Spleen (tissue), 7 donors: Measurements from ENCODE around the gene RAI2.

Experiments
- CTCF ChIP-seq, 11 experiments: fragments of 200-600 bp in 7 of 11; fragments of 450-650 bp in 4 of 11; sonication (generic) in 4 of 11; IDR thresholded peaks in 8 of 11; conservative IDR thresholded peaks in 3 of 11; 1 replicate in 7 of 11; 2 replicates in 4 of 11; pipeline versions ENCODE4 v1.4.0 to v1.8.0; 2016 to 2021; ENCODE audit warnings: antibody characterized with exemption in 11 of 11, inconsistent platforms in 4 of 11, mild to moderate bottlenecking in 1 of 11
- POLR2A ChIP-seq, 3 donors: fragments of 450-650 bp; IDR thresholded peaks; one replicate each; pipeline ENCODE4 v1.5.1; 2017; ENCODE audit warnings: antibody characterized with exemption in 3 of 3, mild to moderate bottlenecking in 1 of 3
- POLR2AphosphoS5 ChIP-seq, 3 donors: sonication (generic); formaldehyde crosslinking; IDR thresholded peaks; one replicate each; pipeline ENCODE4 v1.5.1; 2017; ENCODE audit warnings: antibody characterized with exemption in 3 of 3
- donor health status: DM: no; HTN: no; CAD: no; lungs with moderate emphysema.
- donor health status: DM: no; HTN: no; CAD: no.
- donor health status: DM: no; HTN: no; CAD: no.

GRCh38 chrX:17809273-17809672 lies 51.8 kb downstream of the RAI2 start:
- no peak for TF ChIP-seq CTCF (IDR thresholded peaks at IDR 0.05 in 8 of 11, conservative IDR thresholded peaks at IDR 0.05 in 3 of 11)
- no peak for TF ChIP-seq POLR2A (IDR thresholded peaks at IDR 0.05)
- no peak for TF ChIP-seq POLR2AphosphoS5 (IDR thresholded peaks at IDR 0.05)
